Measurements from ENCODE around the gene RGMA.

DNA sequence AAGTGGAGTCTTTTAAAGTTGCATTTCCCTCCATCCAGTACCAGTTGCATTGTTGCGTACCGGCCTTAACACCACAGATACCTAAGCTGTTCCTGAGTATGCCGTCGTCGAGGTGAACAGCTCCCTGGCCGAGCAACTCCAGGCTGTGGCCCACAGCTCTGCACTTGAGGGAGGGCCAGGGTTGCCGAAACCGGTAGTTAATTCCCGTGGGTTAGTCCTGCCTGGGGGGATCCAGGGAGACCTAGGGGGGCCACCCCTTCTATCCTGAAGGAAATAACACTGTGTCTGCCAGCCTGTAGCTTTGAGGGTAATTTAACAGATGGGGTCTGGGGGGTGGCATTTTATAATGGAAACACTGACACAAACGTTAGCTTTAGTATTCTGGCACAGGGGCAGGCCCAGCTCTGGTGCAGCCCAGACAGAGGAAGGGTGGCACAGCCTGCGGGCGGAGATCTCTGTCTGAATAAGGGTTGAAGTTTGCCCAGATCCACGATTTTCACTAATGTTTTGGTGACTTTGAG, 60.8 kb downstream of the RGMA start:
- TF ChIP-seq, protein P1, sequence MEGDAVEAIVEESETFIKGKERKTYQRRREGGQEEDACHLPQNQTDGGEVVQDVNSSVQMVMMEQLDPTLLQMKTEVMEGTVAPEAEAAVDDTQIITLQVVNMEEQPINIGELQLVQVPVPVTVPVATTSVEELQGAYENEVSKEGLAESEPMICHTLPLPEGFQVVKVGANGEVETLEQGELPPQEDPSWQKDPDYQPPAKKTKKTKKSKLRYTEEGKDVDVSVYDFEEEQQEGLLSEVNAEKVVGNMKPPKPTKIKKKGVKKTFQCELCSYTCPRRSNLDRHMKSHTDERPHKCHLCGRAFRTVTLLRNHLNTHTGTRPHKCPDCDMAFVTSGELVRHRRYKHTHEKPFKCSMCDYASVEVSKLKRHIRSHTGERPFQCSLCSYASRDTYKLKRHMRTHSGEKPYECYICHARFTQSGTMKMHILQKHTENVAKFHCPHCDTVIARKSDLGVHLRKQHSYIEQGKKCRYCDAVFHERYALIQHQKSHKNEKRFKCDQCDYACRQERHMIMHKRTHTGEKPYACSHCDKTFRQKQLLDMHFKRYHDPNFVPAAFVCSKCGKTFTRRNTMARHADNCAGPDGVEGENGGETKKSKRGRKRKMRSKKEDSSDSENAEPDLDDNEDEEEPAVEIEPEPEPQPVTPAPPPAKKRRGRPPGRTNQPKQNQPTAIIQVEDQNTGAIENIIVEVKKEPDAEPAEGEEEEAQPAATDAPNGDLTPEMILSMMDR (IDR thresholded peaks at IDR 0.05; ENCODE audit: poor library complexity, severe bottlenecking), result no peak
- TF ChIP-seq POLR2AphosphoS5 (IDR thresholded peaks at IDR 0.05) (no peak), RAD21 (conservative IDR thresholded peaks at IDR 0.05) (no peak), TAF1 (IDR thresholded peaks at IDR 0.05; ENCODE audit: low read depth) (no peak), SMC3 (conservative IDR thresholded peaks at IDR 0.05; ENCODE audit: poor library complexity) (no peak), EP300 (conservative IDR thresholded peaks at IDR 0.05; ENCODE audit: poor library complexity, severe bottlenecking) (no peak)
- TF ChIP-seq, protein P2, sequence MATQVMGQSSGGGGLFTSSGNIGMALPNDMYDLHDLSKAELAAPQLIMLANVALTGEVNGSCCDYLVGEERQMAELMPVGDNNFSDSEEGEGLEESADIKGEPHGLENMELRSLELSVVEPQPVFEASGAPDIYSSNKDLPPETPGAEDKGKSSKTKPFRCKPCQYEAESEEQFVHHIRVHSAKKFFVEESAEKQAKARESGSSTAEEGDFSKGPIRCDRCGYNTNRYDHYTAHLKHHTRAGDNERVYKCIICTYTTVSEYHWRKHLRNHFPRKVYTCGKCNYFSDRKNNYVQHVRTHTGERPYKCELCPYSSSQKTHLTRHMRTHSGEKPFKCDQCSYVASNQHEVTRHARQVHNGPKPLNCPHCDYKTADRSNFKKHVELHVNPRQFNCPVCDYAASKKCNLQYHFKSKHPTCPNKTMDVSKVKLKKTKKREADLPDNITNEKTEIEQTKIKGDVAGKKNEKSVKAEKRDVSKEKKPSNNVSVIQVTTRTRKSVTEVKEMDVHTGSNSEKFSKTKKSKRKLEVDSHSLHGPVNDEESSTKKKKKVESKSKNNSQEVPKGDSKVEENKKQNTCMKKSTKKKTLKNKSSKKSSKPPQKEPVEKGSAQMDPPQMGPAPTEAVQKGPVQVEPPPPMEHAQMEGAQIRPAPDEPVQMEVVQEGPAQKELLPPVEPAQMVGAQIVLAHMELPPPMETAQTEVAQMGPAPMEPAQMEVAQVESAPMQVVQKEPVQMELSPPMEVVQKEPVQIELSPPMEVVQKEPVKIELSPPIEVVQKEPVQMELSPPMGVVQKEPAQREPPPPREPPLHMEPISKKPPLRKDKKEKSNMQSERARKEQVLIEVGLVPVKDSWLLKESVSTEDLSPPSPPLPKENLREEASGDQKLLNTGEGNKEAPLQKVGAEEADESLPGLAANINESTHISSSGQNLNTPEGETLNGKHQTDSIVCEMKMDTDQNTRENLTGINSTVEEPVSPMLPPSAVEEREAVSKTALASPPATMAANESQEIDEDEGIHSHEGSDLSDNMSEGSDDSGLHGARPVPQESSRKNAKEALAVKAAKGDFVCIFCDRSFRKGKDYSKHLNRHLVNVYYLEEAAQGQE (IDR thresholded peaks at IDR 0.05; ENCODE audit: borderline replicate concordance), result no peak

Data from neural cell (in vitro differentiated cells).